Measurements from ENCODE around the gene INPP4B.

Gene INPP4B

DNA sequence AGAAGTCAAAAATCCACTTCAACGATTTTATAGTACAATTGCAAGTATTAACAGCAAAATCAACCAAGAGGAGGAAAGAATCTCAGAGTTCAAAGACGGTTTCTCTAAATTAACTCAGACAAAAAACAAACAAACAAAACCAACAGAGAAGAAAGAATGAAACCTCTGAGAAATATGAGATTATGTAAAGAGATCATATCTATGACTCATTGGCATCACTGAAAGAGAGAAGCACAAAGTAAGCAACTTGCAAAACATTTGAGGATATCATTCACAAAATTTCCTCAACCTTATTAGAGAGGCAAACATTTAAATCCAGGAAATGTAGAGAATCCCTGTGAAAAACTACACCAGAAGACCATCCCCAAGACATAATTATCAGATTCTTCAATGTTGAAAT is 370.4 kb downstream of the INPP4B start:
- DNase-seq (ENCODE audit: insufficient read length, low spot score) (no peak), FAIRE-seq (no peak)
- no peak for TF ChIP-seq POLR2A (IDR thresholded peaks at IDR 0.05; ENCODE audit: low read depth, low read length)

DNA sequence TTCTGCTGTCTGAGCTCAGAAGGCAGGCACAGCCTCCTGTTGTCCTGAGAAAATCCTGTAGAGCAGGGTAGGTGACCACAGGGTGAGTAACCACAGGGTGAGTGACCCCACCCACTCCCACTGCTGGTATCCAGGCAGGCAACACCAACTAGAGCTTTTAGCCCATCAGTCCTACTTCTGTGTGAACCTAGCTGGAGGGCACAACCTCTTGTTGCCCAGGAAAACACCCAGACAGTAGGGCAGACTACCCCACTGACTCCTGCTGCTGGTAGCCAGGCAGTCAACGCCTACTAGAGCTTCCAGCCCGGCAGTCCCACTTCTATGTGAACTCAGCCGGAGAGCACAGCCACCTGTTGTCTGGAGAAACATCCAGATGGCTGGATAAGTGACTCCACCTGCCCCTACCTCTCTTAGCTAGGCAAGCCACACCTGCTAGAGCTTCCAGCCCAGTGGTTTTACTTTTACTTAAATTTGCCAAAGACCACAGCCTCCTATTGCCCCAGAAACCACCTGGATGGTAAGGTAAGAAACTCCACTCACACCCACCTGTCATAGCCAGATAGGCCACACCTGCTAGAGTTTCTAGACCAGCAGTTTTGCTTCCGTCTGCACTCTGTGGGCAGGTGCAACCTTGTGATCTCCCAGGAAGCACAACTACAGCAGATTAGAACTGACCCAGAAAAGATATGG is 371.6 kb downstream of the INPP4B start:
- FAIRE-seq (peak; percentile 88), DNase-seq (ENCODE audit: insufficient read length, low spot score) (peak; percentile 6)
- no peak for TF ChIP-seq POLR2A (IDR thresholded peaks at IDR 0.05; ENCODE audit: low read depth, low read length)

DNA sequence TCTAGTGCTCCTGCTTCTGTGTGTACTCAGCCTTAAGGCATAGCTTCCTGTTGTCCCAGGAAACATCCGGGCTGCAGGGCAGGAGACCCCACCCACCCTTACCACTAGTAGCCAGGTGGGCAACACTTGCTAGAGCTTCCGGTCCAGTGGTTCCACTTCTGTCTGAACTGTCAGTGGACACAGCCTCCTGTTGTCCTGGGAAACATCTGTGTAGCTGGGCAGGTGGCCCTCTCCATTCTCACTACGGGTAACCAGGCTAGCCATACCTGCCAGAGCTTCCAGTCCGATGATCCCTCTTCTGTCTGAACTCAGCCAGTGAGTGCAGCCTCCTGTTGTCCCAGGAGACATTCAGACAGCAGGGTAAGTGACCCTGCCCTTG is 372.2 kb downstream of the INPP4B start:
- TF ChIP-seq POLR2A (IDR thresholded peaks at IDR 0.05; ENCODE audit: low read depth, low read length): no peak
- DNase-seq (ENCODE audit: insufficient read length, low spot score): no peak
- FAIRE-seq: no peak

DNA sequence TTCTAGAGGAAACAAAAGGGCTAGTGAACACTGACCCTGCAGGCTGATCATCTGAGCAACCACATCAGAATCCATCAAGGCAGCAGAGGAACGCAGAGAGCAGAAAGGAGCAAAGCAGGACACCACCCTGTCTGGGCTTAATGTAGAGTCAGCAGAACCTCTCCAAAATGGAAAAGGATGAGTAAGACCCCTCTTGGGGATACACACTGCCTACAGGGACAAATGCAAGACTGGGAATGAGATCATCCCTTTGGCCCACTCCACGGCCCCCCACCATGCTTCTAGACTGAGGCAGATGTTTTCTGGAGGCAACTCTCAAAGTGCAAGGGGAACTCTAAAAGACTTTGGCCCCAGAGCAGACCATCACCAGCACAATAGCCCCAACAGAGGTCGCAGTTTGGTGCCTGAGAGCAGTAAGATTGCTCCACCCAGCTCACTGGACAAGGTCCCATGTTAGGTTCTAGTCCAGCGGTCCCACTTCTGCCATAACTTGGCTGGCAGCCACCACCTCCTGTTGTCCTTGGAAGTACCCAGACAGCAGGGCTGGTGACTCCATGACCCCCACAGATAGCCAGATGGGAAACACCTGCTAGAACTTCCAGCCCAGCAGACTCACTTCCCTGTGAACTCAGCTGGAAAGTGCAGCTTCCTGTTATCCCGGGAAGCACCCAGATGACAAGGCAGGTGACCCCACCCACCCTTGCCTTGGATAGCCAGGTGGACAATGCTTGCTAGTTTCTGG is 372.7 kb downstream of the INPP4B start:
- no peak for DNase-seq (ENCODE audit: insufficient read length, low spot score)
- FAIRE-seq: no peak
- TF ChIP-seq POLR2A (IDR thresholded peaks at IDR 0.05; ENCODE audit: low read depth, low read length): no peak

DNA sequence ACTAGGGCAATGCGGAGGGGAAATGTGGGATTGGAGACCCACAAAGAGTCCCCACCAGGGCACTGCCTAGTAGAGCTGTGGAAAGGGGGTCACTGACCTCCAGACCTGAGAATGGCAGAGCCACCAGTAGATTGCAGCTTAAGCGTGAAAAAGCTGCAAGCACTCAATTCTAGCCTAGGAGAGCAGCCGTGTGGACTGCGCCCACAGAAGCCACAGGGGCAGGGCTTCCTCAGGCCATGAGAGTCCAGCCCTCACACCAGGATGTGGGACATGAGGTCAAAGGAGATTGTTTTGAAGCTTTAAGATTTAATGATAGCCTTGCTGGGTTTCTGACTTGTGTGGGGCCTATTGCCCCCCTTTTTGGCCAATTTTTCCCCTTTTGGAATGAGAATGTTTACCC is 379.0 kb downstream of the INPP4B start:
- FAIRE-seq: no peak
- no peak for TF ChIP-seq POLR2A (IDR thresholded peaks at IDR 0.05; ENCODE audit: low read depth, low read length)
- no peak for DNase-seq (ENCODE audit: insufficient read length, low spot score)

DNA sequence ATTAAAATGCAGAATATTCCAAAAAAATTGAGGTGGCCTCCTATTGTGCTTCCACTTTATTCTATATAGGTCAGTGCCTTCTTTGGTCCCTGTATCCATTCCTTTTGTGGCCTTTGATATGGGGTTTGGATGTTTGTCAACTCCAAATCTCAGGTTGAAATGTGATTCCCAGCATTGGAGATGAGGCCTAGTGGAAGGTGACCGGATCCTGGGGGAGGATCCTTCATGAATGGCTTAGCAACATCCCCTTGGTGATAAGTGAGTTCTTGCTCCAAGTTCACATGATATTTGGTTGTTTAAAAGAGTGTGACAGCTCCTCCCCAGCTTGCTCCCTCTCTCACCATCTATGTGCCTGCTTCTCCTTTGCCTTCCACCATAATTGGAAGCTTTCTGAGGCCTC is 380.6 kb downstream of the INPP4B start:
- TF ChIP-seq POLR2A (IDR thresholded peaks at IDR 0.05; ENCODE audit: low read depth, low read length): no peak
- FAIRE-seq (no peak), DNase-seq (ENCODE audit: insufficient read length, low spot score) (no peak)

DNA sequence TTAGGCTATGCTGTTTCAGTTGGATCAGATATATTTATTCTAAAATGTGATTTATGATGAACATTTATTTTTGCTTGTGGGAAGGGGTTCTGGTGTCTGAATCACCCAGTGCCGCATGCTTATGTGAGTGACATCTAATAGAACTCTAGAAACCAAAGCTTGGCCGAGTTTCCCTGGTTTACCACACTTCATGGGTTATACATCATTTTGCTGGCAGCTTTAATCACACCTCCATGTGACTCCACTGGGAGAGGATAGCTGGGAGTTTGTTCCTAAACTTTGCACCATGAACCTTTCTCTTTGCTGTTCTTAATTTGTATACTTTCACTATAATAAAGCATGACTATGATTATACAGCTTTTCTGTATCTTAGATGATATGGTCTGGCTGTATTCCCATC is 382.9 kb downstream of the INPP4B start:
- no peak for TF ChIP-seq POLR2A (IDR thresholded peaks at IDR 0.05; ENCODE audit: low read depth, low read length)
- FAIRE-seq (no peak), DNase-seq (ENCODE audit: insufficient read length, low spot score) (no peak)

DNA sequence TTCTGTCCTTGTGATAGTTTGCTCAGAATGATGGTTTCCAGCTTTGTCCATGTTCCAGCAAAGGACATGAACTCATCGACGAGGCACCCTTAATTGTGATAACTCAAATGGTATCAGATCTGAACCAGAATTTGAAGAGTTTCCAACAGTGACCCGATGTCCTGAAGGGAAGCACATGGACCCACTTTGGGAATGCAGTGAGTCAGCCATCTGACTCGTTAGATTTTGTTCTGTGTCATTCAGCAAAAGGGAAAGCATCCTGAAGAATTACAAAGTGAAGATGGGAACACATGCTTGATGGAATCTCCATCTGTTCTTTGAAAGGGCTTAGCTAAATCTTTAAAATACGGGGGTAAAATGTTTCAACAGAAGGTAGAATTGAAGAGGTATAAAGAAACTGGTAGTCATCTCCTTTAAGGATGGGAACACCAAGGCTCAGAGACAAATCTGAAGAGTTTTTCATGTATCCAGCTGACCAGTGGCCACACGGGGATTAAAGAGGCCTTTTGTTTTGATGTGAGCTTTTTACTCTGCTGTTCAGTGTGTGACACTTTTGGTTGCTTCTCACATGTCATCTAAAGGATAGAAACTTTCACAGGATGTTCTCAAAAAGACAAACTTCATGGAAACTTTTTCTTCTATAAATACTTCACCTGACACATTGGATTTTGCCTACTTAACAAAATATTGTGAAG is 393.8 kb downstream of the INPP4B start:
- no peak for DNase-seq (ENCODE audit: insufficient read length, low spot score)
- TF ChIP-seq POLR2A (IDR thresholded peaks at IDR 0.05; ENCODE audit: low read depth, low read length): no peak
- peak; percentile 23 for FAIRE-seq

DNA sequence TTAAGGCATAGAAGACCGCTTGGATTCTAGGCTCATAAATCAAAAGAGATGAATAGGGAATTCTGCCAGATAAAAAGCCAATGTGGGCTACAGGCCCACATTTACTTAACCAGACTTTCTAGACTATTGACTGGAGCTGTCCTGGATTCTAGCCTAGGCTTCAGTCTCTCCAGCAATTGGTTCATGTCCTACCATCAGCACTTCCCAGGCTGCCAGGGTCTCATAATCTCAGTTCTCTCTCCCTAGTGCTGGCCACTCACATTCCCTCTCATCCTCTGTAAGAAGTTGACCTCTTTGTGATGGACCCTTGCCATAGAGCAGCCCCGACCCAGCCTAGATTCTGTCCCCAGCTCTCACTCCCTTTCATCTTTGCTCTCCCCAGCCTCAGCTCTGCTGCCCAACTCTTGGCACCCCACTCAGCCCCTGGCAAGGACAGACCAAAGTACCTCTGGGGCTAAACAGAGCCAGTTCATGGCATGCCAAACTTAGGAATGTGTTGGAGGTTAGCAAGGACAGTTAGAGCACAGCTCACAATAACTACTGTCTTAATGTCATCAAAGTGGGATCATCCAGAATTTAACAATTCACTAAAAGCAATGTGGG is 396.2 kb downstream of the INPP4B start:
- TF ChIP-seq POLR2A (IDR thresholded peaks at IDR 0.05; ENCODE audit: low read depth, low read length): no peak
- no peak for FAIRE-seq
- DNase-seq (ENCODE audit: insufficient read length, low spot score): no peak

DNA sequence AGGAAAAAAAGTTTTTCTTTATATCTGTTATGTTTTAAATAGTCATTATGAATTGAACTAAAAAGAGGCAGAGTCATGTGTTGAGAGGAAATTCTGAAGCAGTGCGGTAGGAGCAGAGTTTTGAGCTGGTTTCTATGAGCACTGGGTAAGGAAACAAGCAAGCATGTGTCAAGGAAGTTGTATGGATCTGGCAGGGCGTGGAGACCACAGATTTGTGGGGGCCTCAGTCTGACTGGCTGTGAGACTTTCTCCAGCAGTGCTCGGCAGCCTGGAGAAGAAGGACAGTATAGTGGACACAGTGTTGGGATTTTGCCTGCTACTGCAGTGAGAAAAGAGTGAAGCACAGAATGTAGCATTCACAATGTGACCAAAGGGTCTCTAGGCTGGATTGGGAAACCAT is 399.1 kb downstream of the INPP4B start:
- no peak for TF ChIP-seq POLR2A (IDR thresholded peaks at IDR 0.05; ENCODE audit: low read depth, low read length)
- DNase-seq (ENCODE audit: insufficient read length, low spot score) (no peak), FAIRE-seq (no peak)

DNA sequence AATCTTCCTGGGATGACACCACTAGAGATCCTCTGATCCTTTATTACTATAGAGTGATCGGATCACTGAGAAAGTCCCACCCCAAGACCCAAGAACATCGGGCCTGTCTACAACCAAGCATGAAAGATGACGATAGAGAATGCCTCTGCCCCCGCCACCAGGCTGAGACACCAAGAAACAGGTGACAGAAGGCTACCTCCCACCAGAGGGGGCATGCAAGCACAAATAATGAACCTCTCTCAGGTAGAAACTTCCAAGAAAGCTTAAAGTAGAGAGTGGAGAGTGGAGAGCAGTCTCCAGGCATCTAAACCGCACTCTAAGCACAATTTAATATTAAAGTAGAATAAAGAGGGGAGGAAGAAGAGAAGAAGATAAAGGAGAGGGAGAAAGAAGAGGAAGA is 402.6 kb downstream of the INPP4B start:
- TF ChIP-seq POLR2A (IDR thresholded peaks at IDR 0.05; ENCODE audit: low read depth, low read length): no peak
- DNase-seq (ENCODE audit: insufficient read length, low spot score): no peak
- FAIRE-seq: no peak

DNA sequence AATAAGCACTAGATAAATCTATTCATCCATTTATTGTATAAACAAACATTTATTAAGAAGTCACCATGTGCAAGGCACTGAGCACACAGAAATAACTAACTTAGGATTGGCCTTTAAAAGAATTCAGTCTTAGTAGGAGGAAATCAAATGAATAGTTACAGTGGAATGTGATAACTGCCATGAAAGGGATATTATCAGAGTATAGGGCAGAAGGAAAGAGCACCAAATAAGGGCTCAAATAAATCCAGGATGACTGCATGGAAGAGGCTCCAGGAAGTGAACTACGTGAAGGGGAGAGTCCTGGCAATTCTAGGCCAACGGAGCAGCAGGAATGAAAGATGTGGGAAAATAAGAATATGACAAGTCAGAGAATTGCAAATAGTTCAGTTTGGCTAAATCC is 406.0 kb downstream of the INPP4B start:
- DNase-seq (ENCODE audit: insufficient read length, low spot score) (no peak), FAIRE-seq (no peak)
- TF ChIP-seq POLR2A (IDR thresholded peaks at IDR 0.05; ENCODE audit: low read depth, low read length): no peak

DNA sequence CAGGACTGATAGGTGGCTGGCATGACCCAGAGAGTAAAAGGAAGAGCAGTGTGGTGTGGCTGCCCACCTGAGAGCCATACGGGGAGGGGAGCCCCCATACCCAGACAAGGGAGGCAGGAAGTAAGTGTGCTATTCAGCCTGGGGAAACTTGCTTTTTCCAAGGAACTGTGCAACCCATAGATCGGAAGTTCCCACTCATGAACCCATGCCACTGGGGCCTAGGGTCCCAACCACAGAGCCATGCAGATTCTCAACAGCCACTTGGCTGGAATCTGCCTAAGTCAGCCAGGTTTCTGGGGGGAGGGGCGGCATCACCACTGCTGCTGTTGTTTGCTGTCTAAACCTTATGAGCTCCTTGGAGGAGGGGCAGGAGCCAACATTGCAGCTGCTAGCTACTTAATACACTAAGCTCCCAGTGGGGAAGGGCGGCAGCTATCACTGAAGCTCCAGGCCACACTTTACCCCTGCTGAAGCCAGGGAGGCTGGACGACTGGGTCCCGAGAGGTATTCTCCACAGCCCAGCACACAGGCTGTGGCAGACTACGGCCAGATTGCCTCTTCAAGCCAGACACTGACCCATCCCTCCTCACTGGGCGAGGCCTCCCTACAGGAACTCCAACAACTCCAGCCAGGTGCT is 410.4 kb downstream of the INPP4B start:
- FAIRE-seq (no peak), DNase-seq (ENCODE audit: insufficient read length, low spot score) (no peak)

More for the DNA sequence above, 410.4 kb downstream of the INPP4B start:
- no peak for TF ChIP-seq POLR2A (IDR thresholded peaks at IDR 0.05; ENCODE audit: low read depth, low read length)

Data from H54 (cell line).